HCT116 (cell line): Measurements from ENCODE around the gene ESPL1.

ENCODE experiments used
- CEBPB ChIP-seq: IDR thresholded peaks from 2 replicates; pipeline ENCODE4 v1.6.1; 2012; ENCODE audit warnings: low read depth
- EGR1 ChIP-seq: IDR thresholded peaks from 2 replicates; pipeline ENCODE4 v1.6.1; 2012; ENCODE audit warnings: low read depth
- ELF1 ChIP-seq: IDR thresholded peaks from 2 replicates; pipeline ENCODE4 v1.6.1; 2012; ENCODE audit warnings: low read depth, borderline replicate concordance
- EZH2 ChIP-seq: fragments of 200-600 bp; sonication (generic); IDR thresholded peaks from 2 replicates; pipeline ENCODE4 v1.6.1; 2017; ENCODE audit warnings: antibody characterized with exemption, mixed run types
- EZH2phosphoT487 ChIP-seq: fragments of 200-600 bp; IDR thresholded peaks from 2 replicates; pipeline ENCODE4 v1.6.1; 2018; ENCODE audit warnings: antibody characterized with exemption, borderline replicate concordance
- POLR2A ChIP-seq: IDR thresholded peaks from 2 replicates; pipeline ENCODE4 v1.7.0; 2011; ENCODE audit warnings: borderline replicate concordance; ENCODE audit not compliant: insufficient read depth, insufficient read length; ENCODE audit errors: extremely low read depth
- RAD21 ChIP-seq: IDR thresholded peaks from 2 replicates; pipeline ENCODE4 v1.6.1; 2012; ENCODE audit warnings: low read depth, mild to moderate bottlenecking
- TCF7L2 ChIP-seq: IDR thresholded peaks from 2 replicates; pipeline ENCODE4 v1.7.0; 2011; ENCODE audit warnings: borderline replicate concordance, inconsistent platforms; ENCODE audit not compliant: insufficient read depth, insufficient read length; ENCODE audit errors: extremely low read depth
- YY1 ChIP-seq: IDR thresholded peaks from 2 replicates; pipeline ENCODE4 v1.6.1; 2011; ENCODE audit warnings: low read length, low read depth, moderate library complexity, mild to moderate bottlenecking; ENCODE audit not compliant: insufficient replicate concordance; ENCODE audit errors: extremely low read depth
- ZFX ChIP-seq: fragments of 450-650 bp; IDR thresholded peaks from 2 replicates; pipeline ENCODE4 v1.6.1; 2017
- TF ChIP-seq, protein P1 (sequence below), 3 experiments: fragments of 200-600 bp in 1 of 3; sonication (generic) in 1 of 3; IDR thresholded peaks in 2 of 3; conservative IDR thresholded peaks in 1 of 3; 2 replicates each; pipeline ENCODE4 v1.5.1; 2012 to 2017; ENCODE audit warnings: low read depth in 2 of 3, low read length in 2 of 3, antibody characterized with exemption in 1 of 3, borderline replicate concordance in 1 of 3, control low read depth in 1 of 3, mild to moderate bottlenecking in 1 of 3, mixed read lengths in 1 of 3, mixed run types in 1 of 3, moderate library complexity in 1 of 3; ENCODE audit not compliant: insufficient read depth in 1 of 3
- TF ChIP-seq, protein P2 (sequence below): IDR thresholded peaks from 2 replicates; pipeline ENCODE4 v1.6.1; 2011; ENCODE audit warnings: mild to moderate bottlenecking, low read length, moderate library complexity; ENCODE audit not compliant: insufficient replicate concordance; ENCODE audit errors: extremely low read depth
- TF ChIP-seq, protein P3 (sequence below): IDR thresholded peaks from 2 replicates; pipeline ENCODE4 v1.6.1; 2012; ENCODE audit warnings: low read depth
- TF ChIP-seq, protein P4 (sequence below): IDR thresholded peaks from 2 replicates; pipeline ENCODE4 v1.6.1; 2012

DNA sequence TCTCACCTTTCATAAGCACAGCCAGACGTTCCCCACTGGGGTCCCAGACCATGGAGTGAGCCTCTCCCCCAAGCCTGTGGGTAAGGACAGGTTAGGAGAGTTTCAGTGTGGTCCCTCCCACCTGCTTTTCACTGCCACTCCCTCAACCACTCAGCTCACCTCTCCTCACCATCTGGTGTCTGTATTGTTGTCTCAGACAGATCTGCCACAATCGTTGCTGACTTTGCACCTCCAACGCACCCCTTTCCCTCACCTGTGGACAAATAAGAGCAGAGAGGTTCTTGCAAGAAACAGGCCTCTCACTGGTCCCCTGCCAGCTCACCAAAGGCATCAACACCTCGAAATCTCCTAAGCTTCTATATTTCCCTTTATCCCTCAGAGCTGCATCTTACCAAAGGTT is 40.2 kb downstream of the ESPL1 start:
- TF ChIP-seq EZH2phosphoT487 (no peak), ZFX (no peak), EZH2 (no peak), YY1 (no peak), POLR2A (no peak), ELF1 (no peak), EGR1 (no peak), TCF7L2 (no peak), CEBPB (no peak), RAD21 (no peak)
- TF ChIP-seq, protein P1, sequence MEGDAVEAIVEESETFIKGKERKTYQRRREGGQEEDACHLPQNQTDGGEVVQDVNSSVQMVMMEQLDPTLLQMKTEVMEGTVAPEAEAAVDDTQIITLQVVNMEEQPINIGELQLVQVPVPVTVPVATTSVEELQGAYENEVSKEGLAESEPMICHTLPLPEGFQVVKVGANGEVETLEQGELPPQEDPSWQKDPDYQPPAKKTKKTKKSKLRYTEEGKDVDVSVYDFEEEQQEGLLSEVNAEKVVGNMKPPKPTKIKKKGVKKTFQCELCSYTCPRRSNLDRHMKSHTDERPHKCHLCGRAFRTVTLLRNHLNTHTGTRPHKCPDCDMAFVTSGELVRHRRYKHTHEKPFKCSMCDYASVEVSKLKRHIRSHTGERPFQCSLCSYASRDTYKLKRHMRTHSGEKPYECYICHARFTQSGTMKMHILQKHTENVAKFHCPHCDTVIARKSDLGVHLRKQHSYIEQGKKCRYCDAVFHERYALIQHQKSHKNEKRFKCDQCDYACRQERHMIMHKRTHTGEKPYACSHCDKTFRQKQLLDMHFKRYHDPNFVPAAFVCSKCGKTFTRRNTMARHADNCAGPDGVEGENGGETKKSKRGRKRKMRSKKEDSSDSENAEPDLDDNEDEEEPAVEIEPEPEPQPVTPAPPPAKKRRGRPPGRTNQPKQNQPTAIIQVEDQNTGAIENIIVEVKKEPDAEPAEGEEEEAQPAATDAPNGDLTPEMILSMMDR (IDR thresholded peaks at IDR 0.05 in 2 of 3, conservative IDR thresholded peaks at IDR 0.05 in 1 of 3; ENCODE audit: borderline replicate concordance in 1 of 3, insufficient read depth in 1 of 3, low read depth in 2 of 3, low read length in 2 of 3), result no peak
- TF ChIP-seq, protein P2, sequence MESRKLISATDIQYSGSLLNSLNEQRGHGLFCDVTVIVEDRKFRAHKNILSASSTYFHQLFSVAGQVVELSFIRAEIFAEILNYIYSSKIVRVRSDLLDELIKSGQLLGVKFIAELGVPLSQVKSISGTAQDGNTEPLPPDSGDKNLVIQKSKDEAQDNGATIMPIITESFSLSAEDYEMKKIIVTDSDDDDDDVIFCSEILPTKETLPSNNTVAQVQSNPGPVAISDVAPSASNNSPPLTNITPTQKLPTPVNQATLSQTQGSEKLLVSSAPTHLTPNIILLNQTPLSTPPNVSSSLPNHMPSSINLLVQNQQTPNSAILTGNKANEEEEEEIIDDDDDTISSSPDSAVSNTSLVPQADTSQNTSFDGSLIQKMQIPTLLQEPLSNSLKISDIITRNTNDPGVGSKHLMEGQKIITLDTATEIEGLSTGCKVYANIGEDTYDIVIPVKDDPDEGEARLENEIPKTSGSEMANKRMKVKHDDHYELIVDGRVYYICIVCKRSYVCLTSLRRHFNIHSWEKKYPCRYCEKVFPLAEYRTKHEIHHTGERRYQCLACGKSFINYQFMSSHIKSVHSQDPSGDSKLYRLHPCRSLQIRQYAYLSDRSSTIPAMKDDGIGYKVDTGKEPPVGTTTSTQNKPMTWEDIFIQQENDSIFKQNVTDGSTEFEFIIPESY, result no peak
- TF ChIP-seq, protein P3, sequence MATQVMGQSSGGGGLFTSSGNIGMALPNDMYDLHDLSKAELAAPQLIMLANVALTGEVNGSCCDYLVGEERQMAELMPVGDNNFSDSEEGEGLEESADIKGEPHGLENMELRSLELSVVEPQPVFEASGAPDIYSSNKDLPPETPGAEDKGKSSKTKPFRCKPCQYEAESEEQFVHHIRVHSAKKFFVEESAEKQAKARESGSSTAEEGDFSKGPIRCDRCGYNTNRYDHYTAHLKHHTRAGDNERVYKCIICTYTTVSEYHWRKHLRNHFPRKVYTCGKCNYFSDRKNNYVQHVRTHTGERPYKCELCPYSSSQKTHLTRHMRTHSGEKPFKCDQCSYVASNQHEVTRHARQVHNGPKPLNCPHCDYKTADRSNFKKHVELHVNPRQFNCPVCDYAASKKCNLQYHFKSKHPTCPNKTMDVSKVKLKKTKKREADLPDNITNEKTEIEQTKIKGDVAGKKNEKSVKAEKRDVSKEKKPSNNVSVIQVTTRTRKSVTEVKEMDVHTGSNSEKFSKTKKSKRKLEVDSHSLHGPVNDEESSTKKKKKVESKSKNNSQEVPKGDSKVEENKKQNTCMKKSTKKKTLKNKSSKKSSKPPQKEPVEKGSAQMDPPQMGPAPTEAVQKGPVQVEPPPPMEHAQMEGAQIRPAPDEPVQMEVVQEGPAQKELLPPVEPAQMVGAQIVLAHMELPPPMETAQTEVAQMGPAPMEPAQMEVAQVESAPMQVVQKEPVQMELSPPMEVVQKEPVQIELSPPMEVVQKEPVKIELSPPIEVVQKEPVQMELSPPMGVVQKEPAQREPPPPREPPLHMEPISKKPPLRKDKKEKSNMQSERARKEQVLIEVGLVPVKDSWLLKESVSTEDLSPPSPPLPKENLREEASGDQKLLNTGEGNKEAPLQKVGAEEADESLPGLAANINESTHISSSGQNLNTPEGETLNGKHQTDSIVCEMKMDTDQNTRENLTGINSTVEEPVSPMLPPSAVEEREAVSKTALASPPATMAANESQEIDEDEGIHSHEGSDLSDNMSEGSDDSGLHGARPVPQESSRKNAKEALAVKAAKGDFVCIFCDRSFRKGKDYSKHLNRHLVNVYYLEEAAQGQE, result no peak
- TF ChIP-seq, protein P4, sequence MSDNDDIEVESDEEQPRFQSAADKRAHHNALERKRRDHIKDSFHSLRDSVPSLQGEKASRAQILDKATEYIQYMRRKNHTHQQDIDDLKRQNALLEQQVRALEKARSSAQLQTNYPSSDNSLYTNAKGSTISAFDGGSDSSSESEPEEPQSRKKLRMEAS, result no peak
